HCT116 (cell line): Measurements from ENCODE around the gene TMEM144. TPM values are rescaled to one million over a fixed set of nuclear protein-coding genes. Genes with fewer than 3 reads are reported as not detected.

ENCODE experiments used
- ATAC-seq: fragments of 200-7000 bp; cut with Tn5 transposase; 2 replicates; pipeline ENCODE4 v1.9.1; 2020; ENCODE audit warnings: mild to moderate bottlenecking, moderate library complexity
- BruUV-seq: library from RNA; stranded (reverse); fragments of 400-500 nt; replicated peaks from 2 replicates; lab custom pipeline; 2021; lab: Mats Ljungman, UMichigan
- CTCF ChIA-PET: fragments of 300-600 bp; sonication (Branson Sonifier 250); formaldehyde crosslinking; loops from one replicate; lab custom pipeline; 2021; ENCODE audit warnings: antibody characterized with exemption; lab: Charles Lee
- POLR2A ChIA-PET: fragments of 300-600, 350-600 bp; sonication (Branson Sonifier 250); formaldehyde crosslinking; loops from one replicate; lab custom pipeline; 2021; ENCODE audit warnings: antibody characterized with exemption; lab: Charles Lee
- RAD21 ChIA-PET, 2 experiments: fragments of 300-600 bp; sonication (Branson Sonifier 250); formaldehyde crosslinking; loops; one replicate each; lab custom pipeline; 2023; ENCODE audit warnings: low total read pairs in 2 of 2; ENCODE audit not compliant: uncharacterized antibody in 2 of 2, unreplicated experiment in 2 of 2, low non-redundant PET in 1 of 2; lab: Charles Lee
- DNase-seq: peaks from one replicate; pipeline ENCODE4 v3.0.0-alpha.2; 2010; ENCODE audit warnings: low read depth, low spot score
- H2AFZ ChIP-seq: fragments of 200-600 bp; shearing (Covaris generic), sonication (generic); 2 replicates; pipeline ENCODE4 v1.6.1; 2017; ENCODE audit warnings: low read depth, mixed run types, mixed read lengths, antibody characterized with exemption, low read length; ENCODE audit not compliant: poor library complexity, severe bottlenecking
- H3K27ac ChIP-seq: 2 replicates; pipeline ENCODE4 v1.5.1; 2012; ENCODE audit warnings: low read depth, low read length
- H3K27me3 ChIP-seq: fragments of 200-600 bp; sonication (generic); 2 replicates; pipeline ENCODE4 v1.6.1; 2016; ENCODE audit warnings: mixed run types, low read length, mixed read lengths; ENCODE audit not compliant: insufficient read depth
- H3K36me3 ChIP-seq, 2 experiments: fragments of 200-500 bp in 1 of 2; fragments of 200-600 bp in 1 of 2; sonication (Bioruptor generic) in 1 of 2; sonication (generic) in 1 of 2; 2 replicates each; pipeline versions ENCODE4 v1.5.1 to v1.6.1; 2014 to 2016; ENCODE audit warnings: low read length in 2 of 2, inconsistent platforms in 1 of 2, mixed read lengths in 1 of 2, mixed run types in 1 of 2; ENCODE audit not compliant: insufficient read depth in 2 of 2, control insufficient read depth in 1 of 2
- H3K4me1 ChIP-seq, 2 experiments: fragments of 200-600 bp in 1 of 2; sonication (generic) in 1 of 2; 2 replicates each; pipeline versions ENCODE4 v1.5.1 to v1.6.1; 2012 to 2017; ENCODE audit warnings: low read length in 2 of 2, inconsistent platforms in 1 of 2, mild to moderate bottlenecking in 1 of 2, mixed read lengths in 1 of 2, mixed run types in 1 of 2, moderate library complexity in 1 of 2; ENCODE audit not compliant: insufficient read depth in 2 of 2, control insufficient read depth in 1 of 2
- H3K4me2 ChIP-seq: fragments of 200-600 bp; sonication (generic); 2 replicates; pipeline ENCODE4 v1.6.1; 2017; ENCODE audit warnings: mixed run types, low read length, mixed read lengths
- H3K4me3 ChIP-seq, 2 experiments: fragments of 200-600 bp in 1 of 2; sonication (generic) in 1 of 2; replicated peaks in 1 of 2; 2 replicates each; pipeline ENCODE4 v1.5.1; 2011 to 2016; ENCODE audit warnings: low read length in 2 of 2, control low read depth in 1 of 2, low read depth in 1 of 2, mild to moderate bottlenecking in 1 of 2, mixed read lengths in 1 of 2, mixed run types in 1 of 2
- H3K79me2 ChIP-seq: fragments of 200-600 bp; sonication (generic); 2 replicates; pipeline ENCODE4 v1.6.1; 2017; ENCODE audit warnings: mild to moderate bottlenecking, mixed run types, low read length, moderate library complexity, mixed read lengths; ENCODE audit not compliant: insufficient read depth
- H3K9ac ChIP-seq: fragments of 200-600 bp; sonication (generic); 2 replicates; pipeline ENCODE4 v1.6.1; 2016; ENCODE audit warnings: low read length, mixed read lengths
- H3K9me2 ChIP-seq: fragments of 200-600 bp; sonication (generic), shearing (Covaris generic); 2 replicates; pipeline ENCODE4 v1.6.1; 2017; ENCODE audit warnings: mixed run types, mild to moderate bottlenecking, moderate library complexity; ENCODE audit not compliant: insufficient read depth
- H3K9me3 ChIP-seq, 2 experiments: fragments of 200-500 bp in 1 of 2; fragments of 200-600 bp in 1 of 2; sonication (Bioruptor generic) in 1 of 2; sonication (generic) in 1 of 2; 2 replicates each; pipeline ENCODE4 v1.6.1; 2014 to 2017; ENCODE audit warnings: low read length in 2 of 2, mixed read lengths in 2 of 2, inconsistent platforms in 1 of 2, low read depth in 1 of 2, mild to moderate bottlenecking in 1 of 2, mixed run types in 1 of 2, moderate library complexity in 1 of 2; ENCODE audit not compliant: control insufficient read depth in 1 of 2, insufficient read depth in 1 of 2
- H4K20me1 ChIP-seq: fragments of 200-600 bp; sonication (generic), shearing (Covaris generic); 2 replicates; pipeline ENCODE4 v1.6.1; 2017; ENCODE audit warnings: mixed run types, mild to moderate bottlenecking, moderate library complexity; ENCODE audit not compliant: insufficient read depth
- ATF3 ChIP-seq: IDR thresholded peaks from 2 replicates; pipeline ENCODE4 v1.6.1; 2012
- CBX3 ChIP-seq: IDR thresholded peaks from 2 replicates; pipeline ENCODE4 v1.6.1; 2012; ENCODE audit warnings: low read depth
- CEBPB ChIP-seq: IDR thresholded peaks from 2 replicates; pipeline ENCODE4 v1.6.1; 2012; ENCODE audit warnings: low read depth
- EZH2phosphoT487 ChIP-seq: fragments of 200-600 bp; IDR thresholded peaks from 2 replicates; pipeline ENCODE4 v1.6.1; 2018; ENCODE audit warnings: antibody characterized with exemption, borderline replicate concordance
- FOSL1 ChIP-seq: IDR thresholded peaks from 2 replicates; pipeline ENCODE4 v1.6.1; 2012; ENCODE audit warnings: low read depth
- JUND ChIP-seq: IDR thresholded peaks from 2 replicates; pipeline ENCODE4 v1.6.1; 2012
- POLR2A ChIP-seq: IDR thresholded peaks from 2 replicates; pipeline ENCODE4 v1.7.0; 2011; ENCODE audit warnings: borderline replicate concordance; ENCODE audit not compliant: insufficient read depth, insufficient read length; ENCODE audit errors: extremely low read depth
- POLR2AphosphoS5 ChIP-seq: IDR thresholded peaks from 2 replicates; pipeline ENCODE4 v1.6.1; 2011; ENCODE audit warnings: mild to moderate bottlenecking, low read depth, low read length, moderate library complexity
- RAD21 ChIP-seq: IDR thresholded peaks from 2 replicates; pipeline ENCODE4 v1.6.1; 2012; ENCODE audit warnings: low read depth, mild to moderate bottlenecking
- SP1 ChIP-seq: IDR thresholded peaks from 2 replicates; pipeline ENCODE4 v1.6.1; 2012; ENCODE audit warnings: low read depth
- SRF ChIP-seq: IDR thresholded peaks from 2 replicates; pipeline ENCODE4 v1.6.1; 2012; ENCODE audit warnings: low read depth
- TCF7L2 ChIP-seq: IDR thresholded peaks from 2 replicates; pipeline ENCODE4 v1.7.0; 2011; ENCODE audit warnings: borderline replicate concordance, inconsistent platforms; ENCODE audit not compliant: insufficient read depth, insufficient read length; ENCODE audit errors: extremely low read depth
- ZFX ChIP-seq: fragments of 450-650 bp; IDR thresholded peaks from 2 replicates; pipeline ENCODE4 v1.6.1; 2017
- ZNF274 ChIP-seq: fragments of 200-500 bp; sonication (Bioruptor generic); IDR thresholded peaks from 2 replicates; pipeline ENCODE4 v1.6.1; 2014; ENCODE audit warnings: mild to moderate bottlenecking, low read depth, low read length, inconsistent platforms
- intact Hi-C: fragments of 100-400 bp; cut with micrococcal nuclease; formaldehyde crosslinking; loops from 2 replicates; pipeline ENCODE4 v1.10.0; 2022
- total RNA-seq: library from RNA; stranded (reverse); gene quantifications from one replicate; pipeline ENCODE4 v1.2.1, GENCODE V29; 2021; ENCODE audit not compliant: unreplicated experiment
- TF ChIP-seq, protein P1 (sequence below), 3 experiments: fragments of 200-600 bp in 1 of 3; sonication (generic) in 1 of 3; IDR thresholded peaks in 2 of 3; conservative IDR thresholded peaks in 1 of 3; 2 replicates each; pipeline ENCODE4 v1.5.1; 2012 to 2017; ENCODE audit warnings: low read depth in 2 of 3, low read length in 2 of 3, antibody characterized with exemption in 1 of 3, borderline replicate concordance in 1 of 3, control low read depth in 1 of 3, mild to moderate bottlenecking in 1 of 3, mixed read lengths in 1 of 3, mixed run types in 1 of 3, moderate library complexity in 1 of 3; ENCODE audit not compliant: insufficient read depth in 1 of 3
- TF ChIP-seq, protein P2 (sequence below): IDR thresholded peaks from 2 replicates; pipeline ENCODE4 v1.6.1; 2012; ENCODE audit warnings: low read depth
- TF ChIP-seq, protein P3 (sequence below): IDR thresholded peaks from 2 replicates; pipeline ENCODE4 v1.6.1; 2012

Gene TMEM144
- total RNA-seq, 1 experiment from 2014 or later = 12.9 TPM

- Histone ChIP-seq H3K9ac (no peak overlapping the region), H3K4me1 (no peaks in the 10 kb centered on the region), H3K9me2 (no peaks in the 10 kb centered on the region), H3K4me3 (no peak overlapping the region), H3K27ac (no peak overlapping the region), H3K27me3 (no peaks in the 10 kb centered on the region), H3K36me3 (no peaks in the 10 kb centered on the region), H4K20me1 (no peaks in the 10 kb centered on the region), H3K79me2 (no peaks in the 10 kb centered on the region), H2AFZ (no peak overlapping the region), H3K4me2 (no peak overlapping the region), H3K9me3 (no peaks in the 10 kb centered on the region)
- TF ChIP-seq RAD21 = no peak
- no peak for TF ChIP-seq ZFX
- no peak for TF ChIP-seq POLR2A
- TF ChIP-seq, protein P1, sequence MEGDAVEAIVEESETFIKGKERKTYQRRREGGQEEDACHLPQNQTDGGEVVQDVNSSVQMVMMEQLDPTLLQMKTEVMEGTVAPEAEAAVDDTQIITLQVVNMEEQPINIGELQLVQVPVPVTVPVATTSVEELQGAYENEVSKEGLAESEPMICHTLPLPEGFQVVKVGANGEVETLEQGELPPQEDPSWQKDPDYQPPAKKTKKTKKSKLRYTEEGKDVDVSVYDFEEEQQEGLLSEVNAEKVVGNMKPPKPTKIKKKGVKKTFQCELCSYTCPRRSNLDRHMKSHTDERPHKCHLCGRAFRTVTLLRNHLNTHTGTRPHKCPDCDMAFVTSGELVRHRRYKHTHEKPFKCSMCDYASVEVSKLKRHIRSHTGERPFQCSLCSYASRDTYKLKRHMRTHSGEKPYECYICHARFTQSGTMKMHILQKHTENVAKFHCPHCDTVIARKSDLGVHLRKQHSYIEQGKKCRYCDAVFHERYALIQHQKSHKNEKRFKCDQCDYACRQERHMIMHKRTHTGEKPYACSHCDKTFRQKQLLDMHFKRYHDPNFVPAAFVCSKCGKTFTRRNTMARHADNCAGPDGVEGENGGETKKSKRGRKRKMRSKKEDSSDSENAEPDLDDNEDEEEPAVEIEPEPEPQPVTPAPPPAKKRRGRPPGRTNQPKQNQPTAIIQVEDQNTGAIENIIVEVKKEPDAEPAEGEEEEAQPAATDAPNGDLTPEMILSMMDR (IDR thresholded peaks at IDR 0.05 in 2 of 3, conservative IDR thresholded peaks at IDR 0.05 in 1 of 3; ENCODE audit: borderline replicate concordance in 1 of 3, insufficient read depth in 1 of 3, low read depth in 2 of 3, low read length in 2 of 3) = no peak
- no peak for TF ChIP-seq TCF7L2
- no peak for TF ChIP-seq CBX3
- TF ChIP-seq, protein P2, sequence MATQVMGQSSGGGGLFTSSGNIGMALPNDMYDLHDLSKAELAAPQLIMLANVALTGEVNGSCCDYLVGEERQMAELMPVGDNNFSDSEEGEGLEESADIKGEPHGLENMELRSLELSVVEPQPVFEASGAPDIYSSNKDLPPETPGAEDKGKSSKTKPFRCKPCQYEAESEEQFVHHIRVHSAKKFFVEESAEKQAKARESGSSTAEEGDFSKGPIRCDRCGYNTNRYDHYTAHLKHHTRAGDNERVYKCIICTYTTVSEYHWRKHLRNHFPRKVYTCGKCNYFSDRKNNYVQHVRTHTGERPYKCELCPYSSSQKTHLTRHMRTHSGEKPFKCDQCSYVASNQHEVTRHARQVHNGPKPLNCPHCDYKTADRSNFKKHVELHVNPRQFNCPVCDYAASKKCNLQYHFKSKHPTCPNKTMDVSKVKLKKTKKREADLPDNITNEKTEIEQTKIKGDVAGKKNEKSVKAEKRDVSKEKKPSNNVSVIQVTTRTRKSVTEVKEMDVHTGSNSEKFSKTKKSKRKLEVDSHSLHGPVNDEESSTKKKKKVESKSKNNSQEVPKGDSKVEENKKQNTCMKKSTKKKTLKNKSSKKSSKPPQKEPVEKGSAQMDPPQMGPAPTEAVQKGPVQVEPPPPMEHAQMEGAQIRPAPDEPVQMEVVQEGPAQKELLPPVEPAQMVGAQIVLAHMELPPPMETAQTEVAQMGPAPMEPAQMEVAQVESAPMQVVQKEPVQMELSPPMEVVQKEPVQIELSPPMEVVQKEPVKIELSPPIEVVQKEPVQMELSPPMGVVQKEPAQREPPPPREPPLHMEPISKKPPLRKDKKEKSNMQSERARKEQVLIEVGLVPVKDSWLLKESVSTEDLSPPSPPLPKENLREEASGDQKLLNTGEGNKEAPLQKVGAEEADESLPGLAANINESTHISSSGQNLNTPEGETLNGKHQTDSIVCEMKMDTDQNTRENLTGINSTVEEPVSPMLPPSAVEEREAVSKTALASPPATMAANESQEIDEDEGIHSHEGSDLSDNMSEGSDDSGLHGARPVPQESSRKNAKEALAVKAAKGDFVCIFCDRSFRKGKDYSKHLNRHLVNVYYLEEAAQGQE = no peak
- TF ChIP-seq SRF = no peak
- no peak for TF ChIP-seq ZNF274
- TF ChIP-seq FOSL1 = no peak
- no peak for TF ChIP-seq SP1
- no peak for TF ChIP-seq CEBPB
- TF ChIP-seq JUND = no peak
- no peak for TF ChIP-seq EZH2phosphoT487
- TF ChIP-seq POLR2AphosphoS5 = no peak
- no peak for TF ChIP-seq ATF3
- TF ChIP-seq, protein P3, sequence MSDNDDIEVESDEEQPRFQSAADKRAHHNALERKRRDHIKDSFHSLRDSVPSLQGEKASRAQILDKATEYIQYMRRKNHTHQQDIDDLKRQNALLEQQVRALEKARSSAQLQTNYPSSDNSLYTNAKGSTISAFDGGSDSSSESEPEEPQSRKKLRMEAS = no peak
- ChIA-PET POLR2A (no interaction called here), CTCF (no interaction called here), RAD21 (no interaction called here)
- intact Hi-C loops = no loop called here
- BruUV-seq = no TSS peak
- DNase-seq (no peak), ATAC-seq (no peak)
Measured at GRCh38 chr4:158200214-158200613, 10.1 kb upstream of the TMEM144 start.
